ENCODE data around the gene POLA1. TPM values are rescaled to one million over a fixed set of nuclear protein-coding genes. Genes with fewer than 3 reads are reported as not detected.

The POLA1 gene
- total and polyA plus RNA-seq, 2 of the 4 experiments (the other 2 are of a cell fraction) = 4.0 to 15.1 TPM

GRCh38 chrX:24946369-24946768, 252.7 kb downstream of the POLA1 start:
- Histone ChIP-seq H2AK9ac (replicated peaks; ENCODE audit: low read depth, low read length, poor library complexity) (no peak overlapping the region), H4K20me1 (ENCODE audit: insufficient read depth, low read length) (no peaks in the 10 kb centered on the region), H3K23ac (ENCODE audit: low read depth, low read length) (no peak overlapping the region), H3K4me2 (ENCODE audit: low read depth, low read length) (no peak overlapping the region), H4K8ac (ENCODE audit: low read depth in 2 of 2, low read length in 2 of 2) (no peak overlapping the region), H3K56ac (ENCODE audit: extremely low read depth, insufficient read depth, low read length) (no peak overlapping the region), H2BK15ac (ENCODE audit: low read depth, low read length) (no peak overlapping the region), H3K9me1 (ENCODE audit: insufficient read depth, low read length) (no peaks in the 10 kb centered on the region), H4K5ac (ENCODE audit: low read depth, low read length) (no peak overlapping the region), H2AFZ (replicated peaks; ENCODE audit: low read length, poor library complexity) (no peak overlapping the region), H2BK5ac (ENCODE audit: low read depth, low read length, poor library complexity, severe bottlenecking) (no peak overlapping the region), H3K9me3 (ENCODE audit: control insufficient read depth, insufficient read depth, low read length) (no peaks in the 10 kb centered on the region), H3K36me3 (ENCODE audit: control insufficient read depth, insufficient read depth, low read length) (no peaks in the 10 kb centered on the region), H3K27me3 (ENCODE audit: control insufficient read depth, insufficient read depth, low read length) (no peaks in the 10 kb centered on the region), H3K27ac (ENCODE audit: insufficient read depth, low read length) (no peak overlapping the region), H3K4me1 (ENCODE audit: control insufficient read depth, insufficient read depth, low read length) (no peaks in the 10 kb centered on the region), H3K9ac (ENCODE audit: low read depth, low read length) (no peak overlapping the region), H4K91ac (ENCODE audit: insufficient read depth, low read depth, low read length) (no peak overlapping the region), H3K18ac (ENCODE audit: low read depth, low read length) (no peak overlapping the region), H3K14ac (replicated peaks; ENCODE audit: low read depth, low read length) (no peak overlapping the region), H2AK5ac (ENCODE audit: low read depth, low read length) (no peak overlapping the region), H3K79me1 (ENCODE audit: low read depth in 1 of 2, low read length in 2 of 2) (no peaks in the 10 kb centered on the region), H3K4ac (ENCODE audit: low read depth, low read length) (no peak overlapping the region), H2BK120ac (ENCODE audit: low read depth, low read length) (no peak overlapping the region), H3K4me3 (ENCODE audit: insufficient read depth, low read depth, low read length) (no peak overlapping the region), H2BK20ac (ENCODE audit: low read depth, low read length) (no peak overlapping the region)
- TF ChIP-seq RAD21 (IDR thresholded peaks at IDR 0.05; ENCODE audit: low read length) (no peak), MAZ (IDR thresholded peaks at IDR 0.05; ENCODE audit: borderline replicate concordance, low read depth, low read length) (no peak), MXI1 (IDR thresholded peaks at IDR 0.05; ENCODE audit: borderline replicate concordance, low read depth, low read length) (no peak), MAFK (IDR thresholded peaks at IDR 0.05; ENCODE audit: low read depth, low read length) (no peak), RCOR1 (IDR thresholded peaks at IDR 0.05; ENCODE audit: insufficient replicate concordance, low read length) (no peak), RFX5 (IDR thresholded peaks at IDR 0.05; ENCODE audit: low read depth, low read length) (no peak), ELK1 (IDR thresholded peaks at IDR 0.05; ENCODE audit: borderline replicate concordance, low read depth, low read length) (no peak), CTCF (conservative IDR thresholded peaks at IDR 0.05; ENCODE audit: low read depth, low read length) (no peak), CHD1 (IDR thresholded peaks at IDR 0.05; ENCODE audit: low read depth, low read length) (no peak), FOS (IDR thresholded peaks at IDR 0.05; ENCODE audit: low read depth, low read length) (no peak), BHLHE40 (IDR thresholded peaks at IDR 0.05; ENCODE audit: low read depth, low read length) (no peak), USF2 (IDR thresholded peaks at IDR 0.05; ENCODE audit: low read depth, low read length) (no peak), CEBPB (IDR thresholded peaks at IDR 0.05; ENCODE audit: low read depth, low read length) (no peak), NFE2L2 (IDR thresholded peaks at IDR 0.05; ENCODE audit: low read depth, low read length) (no peak), SMC3 (IDR thresholded peaks at IDR 0.05; ENCODE audit: low read depth, low read length) (no peak), POLR2A (IDR thresholded peaks at IDR 0.05; ENCODE audit: low read depth, low read length) (no peak)
- no peak for ATAC-seq (ENCODE audit: low read depth)
- intact Hi-C loops (cut with micrococcal nuclease) = no loop called here
- BruUV-seq (replicated peaks) = no TSS peak
- CTCF ChIA-PET = no interaction called here
- POLR2A ChIA-PET (ENCODE audit: unreplicated experiment) = no interaction called here
- in situ Hi-C loops (cut with MboI; ENCODE audit: low sequenced_read_pairs) = no loop called here
- DNase-seq = no peak
- dilution Hi-C loops (cut with HindIII; ENCODE audit: low sequenced_read_pairs, unreplicated experiment) = no loop called here

All from IMR-90 (cell line).